GM15510 (cell line): ENCODE results near the gene C2CD3.
A peak's percentile ranks its signal among the peaks of the same experiment; 100 is the strongest.

Source experiments
- POLR2A ChIP-seq: IDR thresholded peaks from 3 replicates; pipeline ENCODE4 v1.6.1; 2011; ENCODE audit warnings: borderline replicate concordance; ENCODE audit not compliant: insufficient read length; ENCODE audit errors: extremely low read depth

The C2CD3 gene

GRCh38 chr11:74170694-74171629 is at the start of gene C2CD3, which contains the start of gene PPME1:
TSS of gene C2CD3 (minus strand) at chr11:74171002. CDS start at chr11:74170792, 210 bp downstream.
TSS of gene PPME1 (plus strand) at chr11:74171289. CDS start at chr11:74171422, 133 bp downstream.
- TF ChIP-seq POLR2A, result peak; percentile 82

GRCh38 chr11:74220376-74220775 is 49.6 kb upstream of the C2CD3 start:
- no peak for TF ChIP-seq POLR2A

GRCh38 chr11:74212533-74212932 is 41.7 kb upstream of the C2CD3 start:
- no peak for TF ChIP-seq POLR2A

GRCh38 chr11:74208507-74208906 is 37.7 kb upstream of the C2CD3 start:
- TF ChIP-seq POLR2A, result no peak

- TF ChIP-seq POLR2A, result no peak
These were observed 35.9 kb upstream of the C2CD3 start for GRCh38 chr11:74206746-74207145.

- TF ChIP-seq POLR2A, result no peak
These were observed 34.4 kb upstream of the C2CD3 start for GRCh38 chr11:74205181-74205580.

GRCh38 chr11:74204701-74205100 is 33.9 kb upstream of the C2CD3 start:
- no peak for TF ChIP-seq POLR2A

- no peak for TF ChIP-seq POLR2A
These were observed 33.2 kb upstream of the C2CD3 start for GRCh38 chr11:74203966-74204365.

- TF ChIP-seq POLR2A, result no peak
These were observed 26.1 kb upstream of the C2CD3 start for GRCh38 chr11:74196781-74197486.

GRCh38 chr11:74195828-74196227 is 25.0 kb upstream of the C2CD3 start:
- no peak for TF ChIP-seq POLR2A

GRCh38 chr11:74185695-74186094 is 14.9 kb upstream of the C2CD3 start:
- no peak for TF ChIP-seq POLR2A

GRCh38 chr11:74185285-74185684 is 14.5 kb upstream of the C2CD3 start:
- no peak for TF ChIP-seq POLR2A

GRCh38 chr11:74182635-74183034 is 11.8 kb upstream of the C2CD3 start:
- TF ChIP-seq POLR2A, result no peak

GRCh38 chr11:74179234-74180052 is 8.6 kb upstream of the C2CD3 start:
- TF ChIP-seq POLR2A, result no peak

GRCh38 chr11:74175920-74176319 is 5.1 kb upstream of the C2CD3 start:
- no peak for TF ChIP-seq POLR2A
